Activated CD8-positive, alpha-beta T cell treated with anti-CD3 and anti-CD28 coated beads for 36 hours (primary cell): Measurements from ENCODE around the gene WWC2. TPM values are rescaled to one million over a fixed set of nuclear protein-coding genes. Genes with fewer than 3 reads are reported as not detected.

Experiments used
- ATAC-seq: fragments of 200-7000 bp; cut with Tn5 transposase; one replicate; pipeline ENCODE4 v1.10.0; 2021; ENCODE audit warnings: mild to moderate bottlenecking, moderate library complexity
- CTCF ChIA-PET: fragments of 350-600 bp; sonication (Branson Sonifier 250); formaldehyde crosslinking; loops from one replicate; lab custom pipeline; 2021; ENCODE audit warnings: antibody characterized with exemption; lab: Charles Lee
- POLR2A ChIA-PET: fragments of 350-600 bp; sonication (Branson Sonifier 250); formaldehyde crosslinking; loops from one replicate; lab custom pipeline; 2021; ENCODE audit warnings: antibody characterized with exemption; lab: Charles Lee
- DNase-seq: peaks from one replicate; pipeline ENCODE4 v3.0.0-alpha.2; 2020
- H3K27ac Mint-ChIP-seq: one replicate; pipeline ENCODE4 v1.8.0; 2021; ENCODE audit warnings: mild to moderate bottlenecking, mixed read lengths
- H3K27me3 Mint-ChIP-seq: one replicate; pipeline ENCODE4 v1.8.0; 2021; ENCODE audit warnings: mixed read lengths
- H3K36me3 Mint-ChIP-seq: one replicate; pipeline ENCODE4 v1.8.0; 2021; ENCODE audit warnings: low read depth, mixed read lengths
- H3K4me1 Mint-ChIP-seq: one replicate; pipeline ENCODE4 v1.8.0; 2021; ENCODE audit warnings: low read depth, mixed read lengths
- H3K4me3 Mint-ChIP-seq: one replicate; pipeline ENCODE4 v1.8.0; 2021; ENCODE audit warnings: mild to moderate bottlenecking, moderate library complexity, mixed read lengths
- H3K9me3 Mint-ChIP-seq: one replicate; pipeline ENCODE4 v1.8.0; 2021; ENCODE audit warnings: mixed read lengths
- intact Hi-C: fragments of 100-400 bp; cut with micrococcal nuclease; formaldehyde crosslinking; loops from one replicate; pipeline ENCODE4 v1.10.0; 2022
- total RNA-seq, 2 experiments: library from RNA; stranded (reverse); gene quantifications; one replicate each; pipeline ENCODE4 v1.2.3, GENCODE V29; 2021
- TF ChIP-seq, protein P1 (sequence below): fragments of 200-600 bp; IDR thresholded peaks from one replicate; pipeline ENCODE4 v1.8.0; 2022; ENCODE audit warnings: antibody characterized with exemption, mild to moderate bottlenecking

Gene WWC2
- total RNA-seq, 2 experiments from 2014 or later, result 1.9 TPM

DNA sequence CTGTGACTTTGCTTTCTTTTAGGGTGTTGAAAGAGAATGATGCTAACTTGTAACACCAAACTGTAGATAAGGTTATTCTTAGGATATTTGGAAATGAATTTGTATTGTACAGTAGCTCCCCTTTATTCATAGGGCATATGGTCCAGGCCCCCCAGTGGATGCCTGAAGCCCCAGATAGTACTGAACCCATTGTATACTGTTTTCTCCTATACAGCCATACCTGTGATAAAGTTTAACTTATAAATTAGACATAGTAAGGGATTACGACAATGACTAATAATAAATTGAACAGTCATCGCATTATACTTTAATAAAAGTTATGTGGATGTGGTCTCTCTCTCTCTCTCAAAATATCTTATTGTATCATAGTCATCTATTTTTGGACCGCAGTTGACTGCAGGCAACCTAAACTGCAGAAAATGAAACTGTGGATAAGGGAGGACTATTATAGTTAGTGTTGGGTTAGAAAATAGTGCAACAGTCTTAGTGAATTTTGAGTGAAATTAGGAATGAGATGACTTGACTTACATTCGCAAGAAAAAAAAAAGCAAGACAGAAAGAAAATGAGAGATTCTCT lies 115.9 kb downstream of the WWC2 start:
- ATAC-seq, result no peak

GRCh38 chr4:183220236-183220635 lies 121.2 kb downstream of the WWC2 start:
- CTCF ChIA-PET, result no interaction called here
- no peaks in the 10 kb centered on the region for H3K9me3 Mint-ChIP-seq
- no peak overlapping the region for H3K27ac Mint-ChIP-seq
- POLR2A ChIA-PET, result no interaction called here
- TF ChIP-seq, protein P1, sequence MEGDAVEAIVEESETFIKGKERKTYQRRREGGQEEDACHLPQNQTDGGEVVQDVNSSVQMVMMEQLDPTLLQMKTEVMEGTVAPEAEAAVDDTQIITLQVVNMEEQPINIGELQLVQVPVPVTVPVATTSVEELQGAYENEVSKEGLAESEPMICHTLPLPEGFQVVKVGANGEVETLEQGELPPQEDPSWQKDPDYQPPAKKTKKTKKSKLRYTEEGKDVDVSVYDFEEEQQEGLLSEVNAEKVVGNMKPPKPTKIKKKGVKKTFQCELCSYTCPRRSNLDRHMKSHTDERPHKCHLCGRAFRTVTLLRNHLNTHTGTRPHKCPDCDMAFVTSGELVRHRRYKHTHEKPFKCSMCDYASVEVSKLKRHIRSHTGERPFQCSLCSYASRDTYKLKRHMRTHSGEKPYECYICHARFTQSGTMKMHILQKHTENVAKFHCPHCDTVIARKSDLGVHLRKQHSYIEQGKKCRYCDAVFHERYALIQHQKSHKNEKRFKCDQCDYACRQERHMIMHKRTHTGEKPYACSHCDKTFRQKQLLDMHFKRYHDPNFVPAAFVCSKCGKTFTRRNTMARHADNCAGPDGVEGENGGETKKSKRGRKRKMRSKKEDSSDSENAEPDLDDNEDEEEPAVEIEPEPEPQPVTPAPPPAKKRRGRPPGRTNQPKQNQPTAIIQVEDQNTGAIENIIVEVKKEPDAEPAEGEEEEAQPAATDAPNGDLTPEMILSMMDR, result no peak
- no peaks in the 10 kb centered on the region for H3K27me3 Mint-ChIP-seq
- no peak for ATAC-seq
- no peak overlapping the region for H3K4me3 Mint-ChIP-seq
- H3K36me3 Mint-ChIP-seq, result no peaks in the 10 kb centered on the region
- H3K4me1 Mint-ChIP-seq, result no peaks in the 10 kb centered on the region
- intact Hi-C loops, result no loop called here
- DNase-seq, result no peak

More for the DNA sequence above, 115.9 kb downstream of the WWC2 start:
- POLR2A ChIA-PET, result no interaction called here
- no peaks in the 10 kb centered on the region for H3K9me3 Mint-ChIP-seq
- CTCF ChIA-PET, result interaction anchor here (1.5 kb wide), 1 partner anchor 47 kb away, joined by 6 read pairs; no protein-coding TSS in a partner anchor
- H3K4me1 Mint-ChIP-seq, result no peaks in the 10 kb centered on the region
- peaks cover 4% of the 10 kb centered on the region for H3K27me3 Mint-ChIP-seq
- H3K4me3 Mint-ChIP-seq, result no peak overlapping the region
- H3K36me3 Mint-ChIP-seq, result no peaks in the 10 kb centered on the region
- no peak overlapping the region for H3K27ac Mint-ChIP-seq
- no peak for DNase-seq
- TF ChIP-seq, protein P1, result no peak
- intact Hi-C loops, result no loop called here

DNA sequence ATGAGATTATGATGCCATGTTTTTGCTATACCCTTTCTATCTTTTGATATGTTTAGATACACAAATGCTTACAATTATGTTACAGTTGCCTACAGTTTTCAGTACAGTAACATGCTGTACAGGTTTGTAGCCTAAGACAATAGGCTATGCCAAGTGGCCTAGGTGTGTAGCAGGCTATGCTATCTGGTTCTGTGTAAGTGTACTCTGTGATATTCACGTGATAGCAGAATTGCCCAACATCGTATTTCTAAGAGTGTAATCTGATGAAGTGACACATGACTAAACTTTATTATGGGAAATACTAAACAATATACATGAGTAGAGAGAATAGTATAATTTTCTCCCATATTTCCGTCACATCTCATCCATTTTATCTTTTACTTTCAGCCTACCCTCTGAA lies 124.0 kb downstream of the WWC2 start:
- Mint-ChIP-seq H3K36me3 (no peaks in the 10 kb centered on the region), H3K9me3 (no peaks in the 10 kb centered on the region), H3K27ac (no peak overlapping the region), H3K4me3 (no peak overlapping the region), H3K4me1 (no peaks in the 10 kb centered on the region), H3K27me3 (no peaks in the 10 kb centered on the region)
- no peak for DNase-seq
- ChIA-PET POLR2A (no interaction called here), CTCF (no interaction called here)
- no peak for ATAC-seq
- TF ChIP-seq, protein P1, result no peak
- intact Hi-C loops, result no loop called here

GRCh38 chr4:183229397-183229796 lies 130.3 kb downstream of the WWC2 start:
- Mint-ChIP-seq H3K27ac (no peak overlapping the region), H3K9me3 (no peaks in the 10 kb centered on the region), H3K4me1 (no peaks in the 10 kb centered on the region), H3K27me3 (peaks cover 3% of the 10 kb centered on the region), H3K4me3 (no peak overlapping the region), H3K36me3 (no peaks in the 10 kb centered on the region)
- ATAC-seq, result no peak
- ChIA-PET POLR2A (no interaction called here), CTCF (no interaction called here)
- intact Hi-C loops, result no loop called here
- TF ChIP-seq, protein P1, result no peak
- DNase-seq, result no peak

DNA sequence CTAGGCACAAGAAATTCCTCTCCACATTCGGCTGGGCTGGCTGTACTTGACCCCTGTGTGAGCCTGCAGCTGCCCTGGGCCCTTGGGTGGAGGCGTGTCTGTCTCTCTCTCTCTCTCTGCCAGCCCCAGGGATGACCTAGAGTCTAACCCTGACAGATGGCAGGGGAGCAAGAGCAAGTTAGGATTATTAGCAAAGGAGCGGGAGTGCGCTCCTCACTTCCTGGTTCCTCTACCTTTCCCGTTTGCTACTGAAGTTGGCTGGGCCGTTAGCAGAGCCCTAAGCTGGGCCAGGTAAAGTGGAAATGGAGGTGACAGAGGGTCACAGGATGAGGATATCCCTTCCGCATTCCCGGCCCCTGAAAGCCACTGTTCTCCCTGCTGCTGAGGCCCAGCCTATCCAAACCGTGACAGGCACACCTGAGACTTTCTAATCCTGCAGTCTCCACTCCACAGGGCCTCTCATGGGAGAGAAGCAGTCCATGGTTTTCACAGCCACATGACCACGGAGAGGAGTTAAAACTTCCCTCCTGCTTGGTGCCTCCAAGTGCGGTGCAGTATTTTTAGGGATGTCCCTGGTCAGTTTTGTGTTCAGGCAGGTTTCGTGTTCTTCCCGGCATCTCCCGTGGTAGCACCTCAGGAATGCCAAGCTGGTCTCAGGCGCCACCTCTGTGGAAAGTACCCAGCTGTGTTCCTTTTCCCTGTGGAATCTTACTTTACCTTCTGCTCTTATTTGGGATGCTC lies 141.7 kb downstream of the WWC2 start:
- no peak for DNase-seq
- Mint-ChIP-seq H3K4me1 (no peaks in the 10 kb centered on the region), H3K27ac (no peak overlapping the region), H3K36me3 (no peaks in the 10 kb centered on the region), H3K27me3 (peaks cover 10% of the 10 kb centered on the region), H3K4me3 (no peak overlapping the region), H3K9me3 (no peaks in the 10 kb centered on the region)
- CTCF ChIA-PET, result interaction anchor here (1.6 to 2.0 kb wide), 4 partner anchors 15 to 302 kb away, joined by 3 to 8 read pairs (median 7); no protein-coding TSS in a partner anchor
- POLR2A ChIA-PET, result no interaction called here
- no peak for ATAC-seq
- intact Hi-C loops, result no loop called here
- TF ChIP-seq, protein P1, result no peak
